ENCODE measurements around the gene KLHL30. TPM values are rescaled to one million over a fixed set of nuclear protein-coding genes. Genes with fewer than 3 reads are reported as not detected.

KLHL30 gene
- total RNA-seq, 1 donor: under 0.01 TPM

- H2AFZ ChIP-seq (ENCODE audit: low read length): no peak overlapping the region
- no peaks in the 10 kb centered on the region for H4K20me1 ChIP-seq (ENCODE audit: insufficient read depth, low read length)
- H3K4me1 ChIP-seq (ENCODE audit: insufficient read depth, low read length): no peaks in the 10 kb centered on the region
- H3K27ac ChIP-seq (ENCODE audit: low read depth, low read length): no peak overlapping the region
- no peak overlapping the region for H3K4me3 ChIP-seq (ENCODE audit: insufficient read depth, low read length)
- no peaks in the 10 kb centered on the region for H3K79me2 ChIP-seq (ENCODE audit: insufficient read depth, low read length)
- no peak overlapping the region for H3K4me2 ChIP-seq (ENCODE audit: insufficient read depth, low read length)
- no peaks in the 10 kb centered on the region for H3K9me3 ChIP-seq (ENCODE audit: low read depth, low read length)
- H3K27me3 ChIP-seq (ENCODE audit: insufficient read depth, low read length): no peaks in the 10 kb centered on the region
- H3K36me3 ChIP-seq (ENCODE audit: insufficient read depth, low read length): no peaks in the 10 kb centered on the region
- no peak for TF ChIP-seq CTCF (IDR thresholded peaks at IDR 0.05; ENCODE audit: extremely low read depth, low read depth, low read length)
- peak; percentile 88 for DNase-seq (ENCODE audit: insufficient read length, low spot score, missing footprints)
These were observed 39.4 kb upstream of the KLHL30 start for GRCh38 chr2:238098901-238099713.

- Histone ChIP-seq H3K9me3 (ENCODE audit: low read depth, low read length) (no peaks in the 10 kb centered on the region), H3K27me3 (ENCODE audit: insufficient read depth, low read length) (no peaks in the 10 kb centered on the region), H2AFZ (ENCODE audit: low read length) (no peak overlapping the region), H3K27ac (ENCODE audit: low read depth, low read length) (no peak overlapping the region), H3K36me3 (ENCODE audit: insufficient read depth, low read length) (no peaks in the 10 kb centered on the region), H3K4me3 (ENCODE audit: insufficient read depth, low read length) (no peak overlapping the region), H3K4me1 (ENCODE audit: insufficient read depth, low read length) (no peaks in the 10 kb centered on the region), H3K79me2 (ENCODE audit: insufficient read depth, low read length) (no peaks in the 10 kb centered on the region), H4K20me1 (ENCODE audit: insufficient read depth, low read length) (no peaks in the 10 kb centered on the region), H3K4me2 (ENCODE audit: insufficient read depth, low read length) (no peak overlapping the region)
- no peak for TF ChIP-seq CTCF (IDR thresholded peaks at IDR 0.05; ENCODE audit: extremely low read depth, low read depth, low read length)
- DNase-seq (ENCODE audit: insufficient read length, low spot score, missing footprints): peak; percentile 57
These were observed 38.8 kb upstream of the KLHL30 start for GRCh38 chr2:238099714-238100048.

GRCh38 chr2:238100049-238100820, 38.2 kb upstream of the KLHL30 start, which contains the start of gene ESPNL:
Gene ESPNL (plus strand): TSS chr2:238100340. CDS start chr2:238100420, 80 bp downstream.
- DNase-seq (ENCODE audit: insufficient read length, low spot score, missing footprints): peak; percentile 84
- no peak within 1 kb of the TSS for H3K4me2 ChIP-seq (ENCODE audit: insufficient read depth, low read length)
- no peak within 1 kb of the TSS for H3K4me3 ChIP-seq (ENCODE audit: insufficient read depth, low read length)
- TF ChIP-seq CTCF (IDR thresholded peaks at IDR 0.05; ENCODE audit: extremely low read depth, low read depth, low read length): no peak
- no peak within 1 kb of the TSS for H2AFZ ChIP-seq (ENCODE audit: low read length)
- no peaks in the 10 kb centered on the region for H3K9me3 ChIP-seq (ENCODE audit: low read depth, low read length)
- H3K79me2 ChIP-seq (ENCODE audit: insufficient read depth, low read length): no peaks in the 10 kb centered on the region
- H3K36me3 ChIP-seq (ENCODE audit: insufficient read depth, low read length): no peaks in the 10 kb centered on the region
- H3K4me1 ChIP-seq (ENCODE audit: insufficient read depth, low read length): no peaks in the 10 kb centered on the region
- no peak within 1 kb of the TSS for H3K27ac ChIP-seq (ENCODE audit: low read depth, low read length)
- H3K27me3 ChIP-seq (ENCODE audit: insufficient read depth, low read length): no peaks in the 10 kb centered on the region
- no peaks in the 10 kb centered on the region for H4K20me1 ChIP-seq (ENCODE audit: insufficient read depth, low read length)
